ENCODE results near the gene ASCL4.

- TF ChIP-seq CTCF (conservative IDR thresholded peaks at IDR 0.05; ENCODE audit: low read length) (no peak), EZH2phosphoT487 (IDR thresholded peaks at IDR 0.05; ENCODE audit: borderline replicate concordance) (no peak)
Measured at GRCh38 chr12:107798580-107798979, 24.1 kb downstream of the ASCL4 start.

Data from Loucy (cell line).